Measurements from ENCODE around the gene KICS2. TPM values are rescaled to one million over a fixed set of nuclear protein-coding genes. Genes with fewer than 3 reads are reported as not detected.

The KICS2 gene
- 10 to 100 TPM in 2 of 4 donors, 1 to 10 TPM in 2; 8.3 to 12.1 (median 9.5) TPM for total RNA-seq

DNA sequence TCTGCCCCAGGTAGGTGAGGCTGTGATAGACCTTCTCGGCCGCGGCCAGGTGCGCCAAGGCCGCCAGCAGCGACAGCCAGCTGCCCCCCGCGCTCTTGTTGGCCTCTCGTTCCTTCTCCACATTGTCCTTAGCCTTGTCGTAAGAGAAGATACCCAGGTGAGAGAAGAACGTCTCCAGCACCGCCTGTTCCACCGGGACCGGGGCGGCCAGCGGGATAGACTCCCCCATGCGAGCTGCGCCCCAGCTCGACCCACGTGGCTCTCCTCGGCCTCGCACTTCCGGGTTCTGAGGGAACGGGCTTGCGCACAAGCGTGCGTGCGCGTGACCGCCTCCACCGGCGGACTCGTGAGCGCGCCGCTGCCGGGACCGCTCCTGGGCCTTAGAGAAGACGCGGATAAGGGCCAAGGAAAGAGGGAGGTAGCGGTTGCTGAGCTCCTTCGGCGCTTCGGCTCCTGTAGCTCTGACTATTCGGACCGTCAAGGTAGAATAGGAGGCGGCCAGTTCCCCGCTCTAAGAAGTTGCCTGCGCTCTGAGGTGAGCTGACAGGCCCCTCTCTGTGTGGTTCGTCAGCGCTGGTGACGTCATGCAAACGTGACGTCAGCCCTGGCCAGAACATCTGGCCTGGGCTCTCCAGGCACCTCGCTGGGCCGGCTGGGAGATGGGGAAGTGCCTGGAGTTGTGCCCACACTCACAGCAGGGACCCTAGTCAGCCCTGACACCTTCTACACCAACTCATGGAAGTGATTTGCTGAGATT lies at the start of gene KICS2:
KICS2 (minus strand) TSS at position 288 of the 757 bp plus-strand sequence; CDS start at position 229, 59 bp downstream.
- TF ChIP-seq, protein P1, sequence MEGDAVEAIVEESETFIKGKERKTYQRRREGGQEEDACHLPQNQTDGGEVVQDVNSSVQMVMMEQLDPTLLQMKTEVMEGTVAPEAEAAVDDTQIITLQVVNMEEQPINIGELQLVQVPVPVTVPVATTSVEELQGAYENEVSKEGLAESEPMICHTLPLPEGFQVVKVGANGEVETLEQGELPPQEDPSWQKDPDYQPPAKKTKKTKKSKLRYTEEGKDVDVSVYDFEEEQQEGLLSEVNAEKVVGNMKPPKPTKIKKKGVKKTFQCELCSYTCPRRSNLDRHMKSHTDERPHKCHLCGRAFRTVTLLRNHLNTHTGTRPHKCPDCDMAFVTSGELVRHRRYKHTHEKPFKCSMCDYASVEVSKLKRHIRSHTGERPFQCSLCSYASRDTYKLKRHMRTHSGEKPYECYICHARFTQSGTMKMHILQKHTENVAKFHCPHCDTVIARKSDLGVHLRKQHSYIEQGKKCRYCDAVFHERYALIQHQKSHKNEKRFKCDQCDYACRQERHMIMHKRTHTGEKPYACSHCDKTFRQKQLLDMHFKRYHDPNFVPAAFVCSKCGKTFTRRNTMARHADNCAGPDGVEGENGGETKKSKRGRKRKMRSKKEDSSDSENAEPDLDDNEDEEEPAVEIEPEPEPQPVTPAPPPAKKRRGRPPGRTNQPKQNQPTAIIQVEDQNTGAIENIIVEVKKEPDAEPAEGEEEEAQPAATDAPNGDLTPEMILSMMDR (IDR thresholded peaks at IDR 0.05; ENCODE audit: low read depth) = no peak

DNA sequence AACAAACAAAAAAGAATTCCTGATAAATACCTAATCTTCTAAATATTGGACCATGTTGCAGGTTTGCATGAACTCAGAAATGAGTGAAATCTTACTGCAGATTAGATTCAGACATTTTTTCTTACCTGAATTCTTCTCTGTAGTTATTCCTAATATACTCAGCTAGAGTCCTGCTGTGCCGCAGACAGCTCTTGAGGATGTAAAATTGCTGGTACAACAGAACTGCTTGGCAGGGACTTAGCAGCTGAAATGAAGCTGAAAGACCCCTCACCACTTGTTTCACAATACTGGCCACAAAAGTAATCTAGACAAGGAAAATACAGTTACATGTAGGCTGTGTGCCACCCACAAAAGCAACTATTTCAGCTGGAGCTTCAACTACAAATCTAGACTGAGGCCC lies 48.3 kb upstream of the KICS2 start:
- TF ChIP-seq, protein P1 (IDR thresholded peaks at IDR 0.05; ENCODE audit: low read depth) = no peak

DNA sequence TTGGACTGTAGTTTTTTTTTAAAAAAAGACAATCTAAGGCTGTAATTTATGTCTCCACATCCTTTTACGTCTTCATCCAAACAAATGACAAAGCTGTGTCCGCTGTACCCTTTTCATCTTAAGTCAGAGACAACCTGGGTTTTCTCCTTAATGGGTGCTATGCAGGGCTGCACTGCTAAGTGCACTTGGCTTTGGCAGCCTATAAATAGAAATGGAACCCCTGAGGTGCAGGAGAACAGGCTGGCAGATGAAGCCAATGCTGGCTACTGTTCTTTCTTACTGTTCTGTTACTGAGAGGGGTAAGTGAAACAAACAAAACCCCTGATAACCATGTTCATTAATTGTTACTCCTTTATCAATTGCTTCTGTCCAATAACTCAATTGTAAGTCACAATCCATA lies 47.1 kb upstream of the KICS2 start:
- TF ChIP-seq, protein P1 (IDR thresholded peaks at IDR 0.05; ENCODE audit: low read depth) = no peak

DNA sequence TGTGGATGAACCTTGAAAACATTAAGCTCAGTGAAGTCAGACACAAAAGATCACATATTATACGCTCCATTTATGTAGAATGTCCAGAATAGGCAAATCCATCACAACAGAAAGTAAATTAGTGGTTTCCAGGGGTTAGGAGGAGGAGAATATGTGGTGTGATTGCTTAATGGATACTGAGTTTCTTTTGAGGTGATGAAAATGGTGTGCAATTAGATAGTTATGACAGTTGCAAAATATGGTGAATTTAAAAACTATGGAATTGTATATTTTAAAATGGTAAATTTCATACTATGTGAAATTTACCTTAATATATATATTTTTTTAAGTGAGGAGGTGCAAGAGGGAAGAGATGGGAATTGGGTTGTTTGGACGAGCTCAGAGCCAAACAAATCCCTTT lies 46.3 kb upstream of the KICS2 start:
- TF ChIP-seq, protein P1 (IDR thresholded peaks at IDR 0.05; ENCODE audit: low read depth) = no peak

DNA sequence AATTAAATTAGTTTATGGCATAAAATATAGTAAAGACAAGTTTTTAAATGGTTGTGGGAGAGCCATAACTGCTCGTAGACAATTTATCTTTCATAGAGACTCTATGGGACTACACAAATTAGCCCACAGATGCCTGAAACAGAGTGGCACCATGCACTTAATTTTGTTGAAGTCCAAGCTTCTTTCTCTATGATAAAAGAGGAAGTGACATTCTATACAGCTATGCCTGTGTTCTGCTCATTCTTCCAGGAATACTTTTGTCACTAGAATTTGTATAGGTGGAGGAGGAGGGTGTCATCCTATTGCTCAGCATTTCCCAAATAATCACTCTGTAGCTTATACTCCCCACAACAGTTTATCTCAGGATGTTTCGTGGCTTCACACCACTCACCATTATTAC lies 43.7 kb upstream of the KICS2 start:
- TF ChIP-seq, protein P1 (IDR thresholded peaks at IDR 0.05; ENCODE audit: low read depth) = no peak

DNA sequence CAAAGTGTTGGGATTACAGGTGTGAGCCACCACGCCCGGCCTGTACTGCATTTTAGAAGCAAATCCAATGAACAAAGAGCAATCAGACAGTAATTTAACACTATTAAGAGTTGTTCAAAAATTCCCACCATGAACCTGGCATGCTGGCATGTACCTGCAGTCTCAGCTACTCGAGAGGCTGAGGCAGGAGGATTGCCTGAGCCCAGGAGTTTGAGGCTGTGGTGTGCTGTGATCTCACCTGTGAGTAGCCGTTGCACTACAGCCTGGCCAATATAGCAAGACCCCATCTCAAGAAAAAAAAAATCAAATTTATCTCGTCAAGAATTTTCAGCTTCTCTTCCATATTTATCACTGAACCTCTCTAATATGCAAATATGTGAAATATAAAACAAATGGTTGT lies 39.7 kb upstream of the KICS2 start:
- TF ChIP-seq, protein P1 (IDR thresholded peaks at IDR 0.05; ENCODE audit: low read depth) = no peak

DNA sequence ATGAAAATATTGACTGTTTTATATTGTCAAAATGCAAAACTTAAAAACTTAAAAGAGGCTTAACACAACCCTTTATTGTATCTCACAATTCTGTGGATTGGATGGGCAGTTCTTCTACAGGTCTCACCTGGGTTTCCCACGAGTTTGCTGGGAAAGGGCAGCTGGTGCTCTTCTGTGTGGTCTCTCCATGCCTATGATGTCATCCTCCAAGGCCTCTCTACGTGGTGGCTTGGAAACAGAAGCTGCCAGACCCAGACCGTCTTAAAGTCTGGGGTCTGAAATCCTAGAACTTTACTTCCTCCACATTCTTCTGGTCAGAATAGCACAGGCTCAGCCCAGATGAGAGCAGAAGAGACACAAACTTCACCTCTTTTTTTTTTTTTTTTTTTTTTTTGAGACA lies 36.5 kb upstream of the KICS2 start:
- TF ChIP-seq, protein P1 (IDR thresholded peaks at IDR 0.05; ENCODE audit: low read depth) = no peak

Measured in subcutaneous adipose tissue (tissue), 4 donors.